NCI-H2227 (cell line): ENCODE measurements around the gene RASL10A.
A peak's percentile ranks its signal among the peaks of the same experiment; 100 is the strongest.

Experiments used
- DNase-seq: peaks from one replicate; lab custom pipeline; 2025; ENCODE audit not compliant: unreplicated experiment; lab: John Stamatoyannopoulos, UW

Gene RASL10A

DNA sequence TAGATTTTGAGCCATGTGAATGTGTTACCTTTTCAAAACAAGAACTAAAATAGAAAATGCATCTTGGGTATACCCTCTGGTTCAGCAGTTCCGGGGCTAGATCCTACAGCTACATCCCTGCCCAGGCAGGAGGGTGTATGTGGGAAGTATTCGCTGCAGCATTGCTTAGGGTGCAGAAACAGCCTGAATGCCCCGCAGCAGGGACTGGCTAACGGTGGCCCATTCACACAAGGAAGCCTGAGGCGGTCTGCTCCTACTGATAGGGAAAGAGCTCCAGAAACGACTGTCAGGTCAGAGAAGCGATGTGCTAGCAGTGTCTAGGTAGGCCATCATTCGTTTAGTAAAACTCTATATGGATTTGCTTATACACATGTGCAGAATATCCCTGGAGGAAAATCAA is 9.9 kb upstream of the RASL10A start:
- no peak for DNase-seq

DNA sequence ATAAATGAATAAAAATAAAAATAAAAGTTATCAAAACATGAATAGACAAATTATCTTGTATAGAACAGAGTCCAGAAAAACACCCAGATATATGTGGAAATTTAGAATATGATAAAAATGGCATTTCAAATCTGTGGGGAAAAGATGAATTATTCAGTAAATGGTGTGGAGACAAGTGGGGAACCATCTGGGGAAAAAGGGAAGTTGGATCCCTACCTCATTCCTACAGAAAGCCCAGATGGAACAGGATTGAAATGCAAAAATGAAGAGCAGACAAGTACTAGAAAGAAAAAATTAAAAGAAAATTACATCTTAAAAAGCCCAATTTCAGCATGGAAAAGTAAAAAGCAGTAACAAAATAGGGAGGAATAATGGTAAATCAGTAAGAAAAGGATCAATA is 8.1 kb upstream of the RASL10A start:
- no peak for DNase-seq

DNA sequence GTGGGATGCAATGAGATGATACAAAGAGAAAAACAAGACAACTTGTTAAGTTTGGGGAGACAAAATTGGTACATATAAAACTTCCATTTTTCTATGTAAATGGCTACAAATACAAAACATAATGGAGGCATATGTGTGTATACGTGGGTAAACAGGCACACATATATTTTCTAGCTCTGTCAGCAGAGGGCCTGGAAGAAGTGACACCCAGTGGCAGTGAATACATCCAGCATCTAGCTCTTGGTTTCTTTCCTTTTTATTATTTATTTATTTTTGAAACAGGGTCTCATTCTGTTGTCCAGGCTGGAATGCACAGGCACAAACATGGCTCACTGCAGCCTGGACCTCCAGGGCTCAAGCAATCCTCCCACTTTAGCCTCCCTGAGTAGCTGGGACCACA is 5.0 kb upstream of the RASL10A start:
- no peak for DNase-seq

DNA sequence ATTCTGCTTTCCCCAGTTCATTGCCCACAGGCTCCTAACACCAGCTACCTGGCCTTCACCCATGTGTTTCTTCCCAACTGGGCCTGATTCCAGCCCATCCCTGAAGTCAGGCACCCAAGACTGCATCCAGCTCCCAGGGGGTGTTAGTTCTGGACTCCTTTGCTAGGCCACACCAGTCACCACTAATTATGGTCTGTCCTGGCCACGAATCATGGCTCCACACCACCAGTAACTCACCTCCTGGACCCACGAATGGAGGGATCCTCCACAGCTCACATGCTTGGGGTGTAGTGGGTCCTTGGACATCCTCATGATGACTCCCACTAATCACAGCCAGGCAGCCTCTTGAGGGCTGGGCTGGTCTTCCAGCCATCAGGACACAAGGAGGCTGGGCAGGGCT is 3.6 kb upstream of the RASL10A start:
- DNase-seq: no peak

DNA sequence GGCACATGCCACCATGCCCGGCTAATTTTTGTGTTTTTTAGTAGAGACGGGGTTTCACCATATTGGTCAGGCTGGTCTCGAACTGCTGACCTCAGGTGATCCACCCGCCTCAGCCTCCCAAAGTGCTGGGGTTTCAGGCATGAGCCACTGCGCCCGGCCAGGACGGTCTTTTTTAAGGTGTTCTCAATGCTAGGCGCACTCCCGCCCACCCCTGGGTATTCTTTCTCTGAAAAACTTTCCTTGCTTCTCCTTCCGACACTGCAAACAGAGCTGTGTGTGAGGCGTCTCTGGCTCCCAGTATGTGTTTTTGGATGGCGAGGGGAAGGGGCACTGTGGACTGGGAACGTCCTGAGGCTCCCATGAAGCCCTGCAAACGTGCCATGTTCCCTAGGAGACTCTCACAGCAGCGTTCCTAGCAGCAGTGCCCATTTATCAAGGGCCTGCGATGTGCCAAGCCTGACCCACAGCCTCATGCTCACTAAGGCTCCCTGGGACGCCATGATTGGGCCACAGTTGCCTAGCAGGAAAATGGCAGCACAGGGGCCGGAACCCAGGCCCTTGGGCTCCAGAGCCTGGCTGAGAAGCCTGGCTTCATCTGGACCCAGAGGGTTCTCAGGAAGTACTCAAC is 2.4 kb upstream of the RASL10A start:
- DNase-seq: no peak

DNA sequence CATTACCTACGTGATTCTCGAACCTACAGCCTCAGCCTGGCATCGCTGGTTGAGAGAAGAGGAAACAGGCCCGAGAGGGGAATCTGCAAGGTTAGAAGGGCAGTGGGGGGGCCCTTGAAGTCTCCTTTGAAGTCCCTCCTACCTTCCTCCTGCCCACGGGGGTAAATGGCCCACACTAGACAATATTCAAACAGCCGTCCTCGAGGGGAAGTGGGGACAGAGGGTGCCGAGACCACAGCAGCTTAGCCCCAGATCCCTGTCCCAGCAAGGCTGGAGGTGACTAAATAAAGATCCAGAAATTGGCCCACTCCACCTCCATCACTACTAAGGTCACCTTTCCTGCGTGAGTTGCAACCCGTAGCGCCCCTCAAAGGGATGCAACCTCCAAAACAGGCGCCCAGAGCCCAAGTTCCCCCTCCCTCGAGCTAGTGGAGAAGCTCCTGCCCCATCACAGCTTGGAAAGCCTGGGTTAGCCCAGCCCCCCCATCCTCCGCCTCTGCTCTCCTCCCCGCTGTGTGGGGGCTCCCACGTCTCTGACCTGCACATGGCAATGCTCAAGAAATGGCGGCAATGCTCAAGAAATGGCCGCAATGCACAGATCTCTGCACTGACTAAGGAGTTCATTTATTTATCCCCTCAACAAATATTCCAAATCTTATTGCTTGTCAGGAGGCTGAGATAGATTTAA is 788 bp upstream of the RASL10A start:
- no peak for DNase-seq

DNA sequence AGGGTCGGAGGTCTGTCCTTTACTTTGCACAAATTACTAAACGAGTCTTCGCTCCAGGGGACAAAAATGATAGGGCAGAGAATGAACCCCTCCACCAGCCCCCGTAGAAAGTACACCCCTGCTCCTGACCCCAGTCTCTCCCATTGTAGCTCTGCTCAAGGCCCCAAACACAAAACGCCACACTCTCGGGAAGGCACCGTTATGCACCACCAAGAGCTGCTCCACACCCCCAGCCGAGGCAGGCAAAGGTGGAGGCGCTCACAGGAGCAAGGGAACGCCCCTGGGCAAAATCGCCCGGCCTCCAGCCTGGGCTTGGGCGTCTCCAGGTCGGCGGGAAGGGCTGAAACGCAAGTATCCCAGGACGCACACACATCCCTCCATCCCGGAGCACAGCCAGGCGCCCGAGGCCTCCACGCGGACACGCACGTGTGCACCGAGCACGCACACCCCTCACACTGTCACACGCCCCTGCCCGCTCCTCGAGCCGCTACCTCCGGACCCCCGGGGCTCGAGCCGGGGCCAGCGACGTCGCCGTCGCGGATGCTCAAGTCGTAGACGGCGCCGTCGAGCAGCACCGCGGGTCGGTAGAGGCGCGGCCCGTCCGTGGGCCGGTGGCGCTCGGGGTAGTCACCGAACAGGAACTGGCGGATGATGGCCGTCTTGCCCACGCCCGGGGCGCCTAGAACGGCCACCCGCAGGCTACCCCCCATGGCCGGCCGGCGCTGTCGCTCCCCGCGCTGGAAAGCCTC is 786 bp downstream of the RASL10A start:
- peak; percentile 13 for DNase-seq

DNA sequence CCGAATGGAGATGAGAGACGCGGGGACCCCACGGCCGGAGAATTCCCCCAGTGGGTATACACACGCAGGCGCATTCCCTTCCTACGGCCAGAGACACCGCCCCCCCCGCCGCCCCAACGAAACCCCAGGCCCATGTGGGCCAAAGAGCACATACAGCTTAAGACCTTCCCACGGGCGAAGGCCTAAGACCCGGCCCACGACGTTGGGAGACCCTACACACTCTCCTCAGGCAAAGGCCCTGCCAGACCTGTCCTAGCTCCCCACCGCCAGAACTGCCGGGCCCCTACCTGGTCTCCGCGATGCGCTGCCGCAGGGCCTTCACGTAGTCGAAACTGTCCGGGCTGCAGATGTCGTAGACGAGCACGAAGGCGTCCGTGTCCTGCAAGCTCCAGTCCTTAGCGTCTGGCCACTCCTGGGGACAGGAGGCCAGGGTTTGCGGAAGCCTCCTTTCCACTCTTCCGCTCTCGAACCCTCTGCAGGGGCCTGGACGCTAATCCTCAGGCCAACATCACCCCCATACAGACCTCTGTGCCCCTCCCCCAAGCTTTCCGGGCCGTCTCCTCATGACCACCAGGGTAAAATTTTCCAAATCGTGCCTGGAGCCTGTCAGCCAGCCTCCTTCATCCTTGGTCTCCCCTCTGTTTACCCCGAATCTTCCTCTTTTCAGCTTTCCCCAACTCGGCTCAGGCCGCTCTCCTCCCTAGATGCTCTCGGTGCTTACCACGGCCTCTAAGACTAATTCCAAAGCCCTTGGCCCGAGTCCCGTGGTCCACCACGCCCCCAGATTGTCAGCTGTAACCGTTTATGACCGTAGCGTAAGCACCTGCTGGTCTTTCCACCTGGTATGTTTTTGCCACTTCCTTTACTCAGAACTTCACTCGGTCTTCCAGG is 1.7 kb downstream of the RASL10A start:
- DNase-seq: no peak

DNA sequence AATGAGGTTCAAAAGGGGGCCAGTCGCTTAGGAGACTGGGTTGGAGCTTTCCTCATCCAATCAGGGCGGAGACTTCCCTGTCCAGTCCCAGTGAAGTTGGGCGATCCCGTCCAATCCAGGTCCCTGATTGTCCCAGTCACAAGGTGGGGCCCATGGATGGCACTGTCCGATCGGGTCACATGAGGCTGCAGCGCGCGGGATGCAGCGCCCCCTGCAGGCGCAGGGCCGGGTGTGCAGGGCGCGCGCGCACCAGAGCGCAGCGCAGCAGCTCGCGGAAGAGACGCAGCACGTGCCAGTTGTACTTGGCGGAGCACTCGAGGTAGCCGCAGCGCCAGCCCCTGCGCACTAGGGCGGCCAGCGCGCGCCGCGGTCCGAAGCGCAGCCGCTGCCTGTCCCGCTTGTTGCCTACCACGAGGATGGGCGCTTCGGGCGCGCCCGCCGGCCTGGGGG is 2.3 kb downstream of the RASL10A start:
- DNase-seq: peak; percentile 32

DNA sequence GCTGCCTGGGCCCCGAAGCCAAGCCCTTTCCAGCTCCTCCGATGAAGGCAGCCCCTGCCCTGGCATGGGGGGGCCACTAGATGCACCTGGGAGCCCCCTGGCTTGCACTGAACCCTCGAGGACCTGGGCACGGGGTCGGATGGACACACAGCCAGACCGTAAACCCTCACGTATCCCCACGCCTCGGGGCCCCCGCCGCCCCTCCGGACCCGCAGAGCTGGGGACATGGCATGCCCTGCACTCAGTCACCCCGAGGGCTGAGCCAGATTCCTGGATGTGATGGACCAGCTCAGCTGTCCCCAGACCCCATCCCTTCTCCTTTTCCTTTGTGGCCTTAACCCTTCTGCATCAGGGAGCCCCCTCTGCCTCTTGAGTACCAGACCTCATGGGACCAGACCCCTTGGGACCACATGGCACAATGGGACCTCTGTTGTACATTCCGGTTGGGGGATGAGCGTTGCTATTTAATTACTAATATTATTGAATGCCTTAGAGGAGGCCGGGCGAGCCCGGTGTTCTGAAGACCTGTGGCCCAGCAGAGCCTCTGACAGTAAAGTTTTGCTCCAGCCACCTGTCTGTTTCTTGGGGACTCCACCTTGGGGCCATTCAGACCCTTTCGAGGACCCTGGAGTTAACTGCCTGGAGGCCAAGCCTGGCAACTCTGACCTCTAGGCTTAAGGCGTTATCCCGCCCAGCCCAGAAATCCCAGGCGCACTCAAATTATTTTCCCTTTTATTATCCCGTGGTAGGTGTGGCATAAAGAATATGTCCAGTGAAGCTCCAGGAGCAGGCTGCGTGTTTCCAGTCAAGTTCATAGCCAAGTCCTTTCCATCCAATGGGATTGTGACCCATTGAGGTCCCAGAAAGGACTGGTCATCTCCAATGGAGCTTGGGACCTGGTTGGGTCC is 3.0 kb downstream of the RASL10A start:
- DNase-seq: no peak

DNA sequence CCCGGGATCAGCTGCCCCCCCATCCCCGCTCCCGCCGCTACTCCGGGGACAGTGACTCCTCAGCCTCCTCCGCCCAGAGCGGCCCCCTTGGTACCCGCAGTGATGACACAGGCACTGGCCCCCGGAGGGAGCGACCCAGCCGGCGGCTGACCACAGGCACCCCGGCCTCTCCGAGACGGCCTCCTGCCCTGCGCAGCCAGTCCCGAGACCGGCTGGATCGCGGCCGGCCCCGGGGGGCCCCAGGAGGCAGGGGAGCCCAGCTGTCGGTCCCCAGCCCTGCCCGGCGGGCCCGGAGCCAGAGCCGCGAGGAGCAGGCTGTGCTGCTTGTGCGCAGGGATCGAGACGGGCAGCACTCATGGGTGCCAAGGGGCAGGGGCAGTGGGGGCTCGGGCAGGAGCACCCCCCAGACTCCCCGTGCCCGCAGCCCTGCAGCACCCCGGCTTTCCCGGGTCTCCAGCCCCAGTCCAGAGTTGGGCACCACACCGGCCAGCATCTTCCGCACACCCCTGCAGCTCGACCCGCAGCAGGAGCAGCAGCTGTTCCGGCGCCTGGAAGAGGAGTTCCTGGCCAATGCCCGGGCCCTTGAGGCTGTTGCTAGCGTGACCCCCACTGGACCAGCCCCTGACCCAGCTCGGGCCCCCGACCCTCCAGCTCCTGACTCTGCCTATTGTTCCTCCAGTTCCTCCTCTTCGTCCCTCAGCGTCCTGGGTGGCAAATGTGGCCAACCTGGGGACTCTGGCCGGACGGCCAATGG is 3.9 kb downstream of the RASL10A start:
- DNase-seq: no peak

DNA sequence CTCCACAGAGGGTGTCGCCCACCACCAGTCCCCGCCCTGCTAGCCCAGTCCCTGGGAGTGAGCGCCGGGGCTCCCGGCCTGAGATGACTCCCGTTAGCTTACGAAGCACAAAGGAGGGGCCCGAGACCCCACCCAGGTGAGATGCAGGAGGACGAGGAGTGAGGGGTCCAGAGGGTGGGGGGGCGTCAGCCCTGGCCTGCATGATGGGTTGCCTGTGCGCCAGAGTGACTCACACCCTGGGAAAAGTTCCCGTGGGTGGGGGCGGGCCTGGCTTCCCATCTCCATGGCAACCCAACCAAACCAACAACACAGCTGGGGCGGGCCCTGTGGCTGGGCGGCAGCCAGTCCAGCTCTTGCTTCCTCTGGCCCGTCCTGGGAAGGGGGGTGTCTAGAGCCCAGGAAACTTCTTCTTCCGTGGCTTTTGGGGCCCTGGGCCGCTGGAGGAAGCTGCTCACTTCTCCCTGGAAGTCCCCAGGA is 4.6 kb downstream of the RASL10A start:
- DNase-seq: peak; percentile 82

DNA sequence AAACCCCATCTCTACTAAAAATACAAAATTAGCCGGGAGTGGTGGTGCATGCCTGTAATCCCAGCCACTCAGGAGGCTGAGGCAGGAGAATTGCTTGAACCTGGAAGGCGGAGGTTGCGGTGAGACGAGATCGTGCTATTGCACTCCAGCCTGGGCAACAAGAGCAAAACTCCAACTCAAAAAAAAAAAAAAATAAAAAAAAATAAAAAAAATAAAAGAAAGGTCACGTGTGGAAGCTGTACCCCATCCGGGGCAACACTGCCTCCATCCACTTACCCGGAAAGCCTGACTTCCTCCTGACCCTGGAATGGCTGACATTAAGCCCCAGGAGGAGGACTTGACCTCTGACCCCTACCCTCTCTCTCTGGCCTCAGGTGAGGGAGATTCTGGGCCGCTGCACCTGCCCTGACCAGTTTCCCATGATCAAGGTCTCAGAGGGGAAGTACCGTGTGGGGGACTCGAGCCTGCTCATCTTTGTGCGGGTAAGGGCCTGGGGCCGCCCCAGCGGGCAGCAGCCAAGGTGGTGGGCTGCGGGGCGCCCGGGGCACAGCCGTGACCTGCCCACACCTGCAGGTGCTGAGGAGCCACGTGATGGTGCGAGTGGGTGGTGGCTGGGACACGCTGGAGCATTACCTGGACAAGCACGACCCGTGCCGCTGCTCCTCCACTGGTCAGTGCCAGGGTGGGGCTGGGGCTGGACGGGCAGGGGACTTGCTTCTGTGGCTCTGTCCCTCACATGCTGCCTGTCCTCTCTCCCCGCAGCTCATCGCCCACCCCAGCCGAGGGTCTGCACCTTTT is 5.2 kb downstream of the RASL10A start:
- no peak for DNase-seq

DNA sequence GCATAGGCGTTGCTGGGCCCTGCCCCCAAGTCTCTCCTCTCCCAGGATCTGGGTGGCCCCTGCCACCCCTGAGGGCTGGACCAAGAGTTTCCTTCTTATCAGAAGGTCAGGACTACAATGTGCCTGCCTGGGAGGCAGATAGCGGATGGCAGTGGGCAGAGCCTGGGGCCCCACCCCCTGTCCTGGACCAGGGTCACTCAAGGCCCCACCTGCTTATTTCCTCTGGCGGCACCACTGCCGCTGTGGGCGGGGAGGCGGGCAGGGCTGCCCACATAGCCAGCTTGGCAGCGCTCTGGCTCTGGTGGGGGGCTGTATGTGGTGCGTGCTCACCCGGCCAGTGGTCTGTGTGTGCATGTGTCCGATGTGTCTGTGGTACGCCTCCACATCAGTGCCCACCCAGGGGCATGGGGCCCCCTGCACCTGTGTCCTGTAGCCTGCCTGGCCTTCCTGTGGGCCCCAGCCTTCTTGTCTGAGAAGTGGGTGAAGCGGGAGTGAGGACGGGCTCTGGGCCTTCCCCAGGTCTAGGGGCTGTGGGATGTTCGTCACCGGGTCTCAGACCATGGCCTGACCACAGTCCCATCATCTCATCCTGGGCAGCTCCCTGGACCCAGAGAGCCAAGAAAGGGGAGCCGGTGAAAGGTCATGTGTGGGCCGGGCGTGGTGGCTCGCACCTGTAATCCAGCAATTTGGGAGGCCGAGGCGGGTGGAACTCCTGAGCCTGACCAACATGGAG is 6.0 kb downstream of the RASL10A start:
- DNase-seq: no peak

DNA sequence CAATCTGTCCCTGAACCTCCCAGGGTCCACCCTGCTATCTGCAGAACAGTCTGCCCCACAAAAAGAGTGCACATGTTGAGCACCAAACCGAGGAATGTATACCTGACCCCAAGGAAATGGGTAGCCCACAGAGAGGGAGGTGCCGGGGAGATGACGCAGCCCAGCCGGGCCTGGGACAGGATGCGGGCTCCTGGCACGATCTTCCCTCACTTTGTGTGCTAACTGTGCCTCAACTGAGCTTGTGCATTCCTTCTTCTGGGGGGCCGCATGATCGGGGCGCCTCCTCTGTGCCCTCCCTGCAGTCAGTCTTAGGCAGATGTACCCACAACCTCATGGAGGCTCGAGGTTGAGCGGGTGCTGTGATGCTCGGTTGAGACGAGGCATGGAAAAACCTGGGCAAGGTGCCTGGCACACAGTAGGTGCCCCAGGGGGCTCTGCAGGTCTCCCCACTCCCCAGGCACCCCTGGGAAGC is 6.7 kb downstream of the RASL10A start:
- DNase-seq: no peak

DNA sequence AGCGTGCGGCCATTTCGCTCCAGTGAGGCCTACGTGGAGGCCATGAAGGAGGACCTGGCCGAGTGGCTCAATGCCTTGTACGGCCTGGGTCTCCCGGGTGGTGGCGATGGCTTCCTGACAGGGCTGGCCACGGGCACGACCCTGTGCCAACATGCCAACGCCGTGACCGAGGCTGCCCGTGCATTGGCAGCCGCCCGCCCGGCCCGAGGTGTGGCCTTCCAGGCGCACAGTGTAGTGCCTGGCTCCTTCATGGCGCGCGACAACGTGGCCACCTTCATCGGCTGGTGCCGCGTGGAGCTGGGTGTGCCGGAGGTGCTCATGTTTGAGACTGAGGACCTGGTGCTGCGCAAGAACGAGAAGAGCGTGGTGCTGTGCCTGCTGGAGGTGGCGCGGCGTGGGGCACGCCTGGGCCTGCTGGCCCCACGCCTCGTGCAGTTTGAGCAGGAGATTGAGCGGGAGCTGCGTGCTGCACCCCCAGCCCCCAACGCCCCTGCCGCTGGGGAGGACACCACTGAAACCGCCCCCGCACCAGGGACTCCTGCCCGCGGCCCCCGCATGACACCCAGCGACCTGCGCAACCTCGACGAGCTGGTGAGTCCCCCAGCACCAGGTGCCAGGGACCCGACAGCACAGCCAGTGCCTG is 7.2 kb downstream of the RASL10A start:
- no peak for DNase-seq

DNA sequence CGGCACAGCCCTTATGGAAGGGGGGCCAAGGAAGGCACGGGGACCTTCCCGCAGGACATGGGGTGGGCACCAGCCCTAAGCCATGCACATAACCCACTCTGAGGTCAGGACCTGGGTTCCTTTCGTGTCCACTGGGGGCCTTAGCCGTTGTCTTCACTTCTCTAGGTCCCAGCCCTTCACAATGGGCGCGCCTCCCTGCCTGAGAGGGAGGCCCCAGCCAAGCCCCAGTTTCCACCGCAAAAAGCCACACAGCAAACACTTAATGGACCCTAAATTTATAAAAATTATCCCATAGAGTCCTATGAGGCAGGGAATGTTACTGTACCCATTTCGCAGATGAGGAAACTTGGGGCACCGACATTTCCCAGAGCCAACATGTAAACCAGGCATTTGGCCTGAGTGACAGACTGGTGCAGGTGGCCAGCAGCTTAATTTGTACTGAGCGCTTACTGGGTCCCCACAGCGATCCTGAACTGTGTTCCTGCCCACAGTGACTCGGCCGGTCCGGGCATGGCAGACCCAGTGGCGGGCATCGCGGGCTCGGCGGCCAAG is 7.8 kb downstream of the RASL10A start:
- no peak for DNase-seq
